Stomach smooth muscle (tissue), 2 donors: ENCODE measurements around the gene NSDHL.
"Not testable (repeated sequence)": the region's sequence is repeated elsewhere in the genome, so short reads cannot be mapped to it uniquely, and the experiment has no call there.

Source experiments
- H3K27ac ChIP-seq: one replicate; pipeline ENCODE4 v1.7.0; 2013; ENCODE audit warnings: mild to moderate bottlenecking, low read length, inconsistent platforms
- H3K27me3 ChIP-seq, 2 donors: one replicate each; pipeline ENCODE4 v1.7.0; 2013; ENCODE audit warnings: low read length in 2 of 2; ENCODE audit not compliant: insufficient read depth in 2 of 2, control insufficient read depth in 1 of 2
- H3K36me3 ChIP-seq, 2 donors: one replicate each; pipeline ENCODE4 v1.7.0; 2013; ENCODE audit warnings: low read length in 2 of 2; ENCODE audit not compliant: control insufficient read depth in 2 of 2, insufficient read depth in 2 of 2
- H3K4me1 ChIP-seq: one replicate; pipeline ENCODE4 v1.7.0; 2013; ENCODE audit warnings: low read length; ENCODE audit not compliant: control insufficient read depth, insufficient read depth
- H3K4me3 ChIP-seq, 2 donors: one replicate each; pipeline ENCODE4 v1.7.0; 2013; ENCODE audit warnings: low read length in 2 of 2
- H3K9ac ChIP-seq, 2 donors: one replicate each; pipeline ENCODE4 v1.7.0; 2013; ENCODE audit warnings: low read length in 2 of 2, mild to moderate bottlenecking in 1 of 2
- H3K9me3 ChIP-seq, 2 donors: one replicate each; pipeline ENCODE4 v1.7.0; 2013; ENCODE audit warnings: low read length in 2 of 2; ENCODE audit not compliant: control insufficient read depth in 2 of 2
- donor health status: healthy.
- donor health status: Pancreatic carcinoma.

NSDHL gene

DNA sequence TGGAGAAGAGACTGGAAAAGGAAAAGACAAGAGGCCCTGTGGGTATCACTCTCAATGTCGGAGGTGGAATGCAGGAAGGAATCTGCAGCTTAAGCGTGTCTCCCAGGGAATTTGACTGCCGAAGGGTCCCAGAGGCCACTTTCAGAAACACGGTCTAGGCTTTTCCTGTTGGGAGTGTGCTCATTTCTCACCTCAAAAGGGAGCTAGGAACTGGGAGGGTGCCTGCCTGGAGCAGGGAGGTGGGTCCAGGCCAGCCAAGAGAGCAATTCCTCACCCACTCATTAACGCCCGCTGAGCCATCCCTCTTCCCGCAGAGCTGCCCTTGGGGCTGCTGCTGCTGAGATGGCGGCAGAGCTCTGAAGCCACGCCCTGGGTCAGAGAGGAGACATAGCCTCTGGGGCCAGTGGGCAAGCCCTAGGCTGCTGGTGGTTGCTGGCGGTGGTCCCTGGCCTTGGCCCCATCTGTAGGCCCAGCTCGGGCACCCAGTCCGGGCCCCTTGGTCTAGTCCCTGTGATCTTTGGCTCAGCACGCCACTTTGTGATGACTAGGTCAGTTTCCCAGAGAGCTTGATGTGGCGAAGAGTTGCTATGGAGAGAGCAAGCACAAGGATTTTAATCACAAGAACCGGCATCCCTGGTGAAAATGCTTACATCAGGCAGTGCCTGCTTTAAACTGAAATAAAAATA, 71.1 kb downstream of the NSDHL start:
- Histone ChIP-seq H3K27ac (no peak overlapping the region), H3K4me3 (no peak overlapping the region)

DNA sequence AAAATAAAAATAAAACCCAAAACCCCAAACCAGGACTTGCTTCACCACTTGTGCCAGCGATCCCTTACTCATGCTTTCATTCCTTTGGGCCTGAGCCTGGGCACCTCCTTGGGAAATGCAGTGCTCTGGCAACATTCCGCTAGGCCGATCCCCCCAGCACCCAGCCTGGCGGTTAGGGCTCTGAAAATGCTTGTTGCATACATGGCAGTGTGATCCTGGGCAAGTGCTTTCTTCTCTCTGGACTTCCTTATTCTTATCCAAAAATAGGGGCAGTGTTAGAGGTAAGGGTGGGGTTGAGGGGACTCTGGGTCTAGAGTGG, 71.6 kb downstream of the NSDHL start:
- no peaks in the 10 kb centered on the region for H3K36me3 ChIP-seq

More for the DNA sequence above, 71.1 kb downstream of the NSDHL start:
- Histone ChIP-seq H3K36me3 (no peaks in the 10 kb centered on the region), H3K4me1 (no peaks in the 10 kb centered on the region), H3K9me3 (no peaks in the 10 kb centered on the region), H3K27me3 (peaks cover 4 to 44% of the 10 kb centered on the region in 2 donors), H3K9ac (no peak overlapping the region)

DNA sequence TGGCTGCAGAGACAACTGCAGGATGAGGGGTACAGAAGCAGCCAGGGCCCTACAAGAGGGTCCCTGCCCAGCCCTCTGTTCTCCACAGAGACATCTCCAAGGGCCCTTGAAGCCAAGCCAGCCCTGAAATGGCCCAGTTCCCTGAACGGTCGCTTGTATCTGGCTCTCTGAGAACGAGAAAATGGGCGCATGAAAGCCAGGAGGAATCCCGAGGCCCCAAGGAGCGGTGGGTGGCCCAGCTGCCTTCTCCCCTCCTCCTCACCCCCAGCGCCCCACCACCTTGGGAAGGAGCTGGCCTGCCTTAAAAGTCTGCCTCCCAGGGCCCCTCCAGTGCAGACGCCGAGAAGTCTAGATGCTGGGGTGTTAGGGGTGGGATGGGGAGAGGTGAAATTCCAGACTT, 72.7 kb downstream of the NSDHL start:
- no peak overlapping the region for H3K4me3 ChIP-seq
- H3K36me3 ChIP-seq: no peaks in the 10 kb centered on the region
- no peak overlapping the region for H3K9ac ChIP-seq
- no peaks in the 10 kb centered on the region for H3K9me3 ChIP-seq
- no peak overlapping the region for H3K27ac ChIP-seq
- H3K27me3 ChIP-seq: peaks cover 0 to 43% of the 10 kb centered on the region in 2 donors
- no peaks in the 10 kb centered on the region for H3K4me1 ChIP-seq

More for the DNA sequence above, 71.6 kb downstream of the NSDHL start:
- Histone ChIP-seq H3K4me1 (no peaks in the 10 kb centered on the region), H3K4me3 (no peak overlapping the region), H3K27ac (no peak overlapping the region), H3K9me3 (no peaks in the 10 kb centered on the region), H3K9ac (no peak overlapping the region), H3K27me3 (peaks cover 4 to 42% of the 10 kb centered on the region in 2 donors)

DNA sequence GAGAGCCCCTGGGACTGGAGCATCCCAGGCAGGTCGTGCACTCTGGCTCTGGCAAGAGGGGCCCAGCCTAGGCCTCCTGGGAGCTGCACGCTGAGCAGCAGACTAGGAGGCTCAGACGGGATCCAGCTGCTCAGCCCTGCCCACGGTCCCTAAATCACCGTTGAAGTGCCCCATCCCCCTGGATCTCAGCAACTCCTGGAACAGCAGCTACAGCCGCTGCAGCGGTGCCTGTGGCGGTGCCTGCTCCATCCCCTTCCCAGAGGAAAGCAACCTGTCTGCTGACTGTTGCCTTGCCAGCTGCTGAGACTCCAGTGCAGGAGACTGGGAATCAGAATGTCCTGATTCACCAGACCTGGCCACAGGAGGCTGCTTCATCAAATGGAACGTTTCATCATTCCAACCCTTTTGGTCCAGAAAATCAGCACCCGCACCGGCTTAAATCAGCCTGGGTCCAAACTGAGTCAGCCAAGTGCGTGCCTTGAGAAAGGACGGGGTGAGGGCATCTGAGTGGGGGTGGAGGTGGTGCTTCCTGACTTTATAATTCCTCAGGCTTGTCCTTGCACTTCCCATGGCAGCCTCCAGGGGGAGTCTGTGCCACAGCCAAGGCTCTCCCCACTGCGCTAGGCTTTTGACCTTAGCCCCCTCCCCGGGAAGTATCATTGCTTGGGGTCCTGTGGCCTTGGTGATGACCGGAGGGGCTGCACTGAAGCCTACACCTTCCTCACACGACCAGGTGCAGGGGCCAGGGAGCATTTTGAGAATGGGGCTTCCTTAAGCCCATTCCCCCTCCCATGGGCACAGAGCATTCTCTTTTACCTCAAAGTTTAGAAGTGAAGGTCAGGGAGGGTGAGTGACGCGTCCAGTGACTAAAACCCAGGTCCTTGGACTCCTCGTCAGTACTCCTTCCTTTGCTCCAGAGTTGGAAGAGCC, 73.6 kb downstream of the NSDHL start:
- H3K9ac ChIP-seq: no peak overlapping the region
- no peaks in the 10 kb centered on the region for H3K36me3 ChIP-seq
- H3K27me3 ChIP-seq: peaks cover 0 to 36% of the 10 kb centered on the region in 2 donors
- H3K9me3 ChIP-seq: no peaks in the 10 kb centered on the region
- no peaks in the 10 kb centered on the region for H3K4me1 ChIP-seq
- H3K4me3 ChIP-seq: no peak overlapping the region
- H3K27ac ChIP-seq: no peak overlapping the region

DNA sequence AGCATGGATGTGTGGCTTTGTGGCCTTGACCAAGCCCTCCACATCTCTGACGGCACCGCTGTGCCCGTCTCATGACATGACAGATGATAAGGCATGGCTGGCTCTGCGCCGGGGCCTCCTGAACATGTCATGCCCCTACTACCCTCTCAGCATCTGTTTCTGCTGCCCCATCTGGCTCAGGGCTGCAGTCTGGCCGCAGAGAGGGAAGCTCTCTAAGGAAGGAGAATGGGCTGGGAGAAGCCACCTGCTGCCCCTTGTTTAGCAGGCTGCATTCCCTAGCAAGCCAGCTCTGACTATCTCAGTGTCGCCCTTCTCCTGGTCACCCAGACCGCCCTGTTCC, 74.2 kb downstream of the NSDHL start:
- no peak overlapping the region for H3K4me3 ChIP-seq
- H3K9me3 ChIP-seq: no peaks in the 10 kb centered on the region
- H3K27me3 ChIP-seq: peaks cover 0 to 30% of the 10 kb centered on the region in 2 donors
- no peaks in the 10 kb centered on the region for H3K4me1 ChIP-seq
- no peaks in the 10 kb centered on the region for H3K36me3 ChIP-seq
- no peak overlapping the region for H3K27ac ChIP-seq
- H3K9ac ChIP-seq: no peak overlapping the region

DNA sequence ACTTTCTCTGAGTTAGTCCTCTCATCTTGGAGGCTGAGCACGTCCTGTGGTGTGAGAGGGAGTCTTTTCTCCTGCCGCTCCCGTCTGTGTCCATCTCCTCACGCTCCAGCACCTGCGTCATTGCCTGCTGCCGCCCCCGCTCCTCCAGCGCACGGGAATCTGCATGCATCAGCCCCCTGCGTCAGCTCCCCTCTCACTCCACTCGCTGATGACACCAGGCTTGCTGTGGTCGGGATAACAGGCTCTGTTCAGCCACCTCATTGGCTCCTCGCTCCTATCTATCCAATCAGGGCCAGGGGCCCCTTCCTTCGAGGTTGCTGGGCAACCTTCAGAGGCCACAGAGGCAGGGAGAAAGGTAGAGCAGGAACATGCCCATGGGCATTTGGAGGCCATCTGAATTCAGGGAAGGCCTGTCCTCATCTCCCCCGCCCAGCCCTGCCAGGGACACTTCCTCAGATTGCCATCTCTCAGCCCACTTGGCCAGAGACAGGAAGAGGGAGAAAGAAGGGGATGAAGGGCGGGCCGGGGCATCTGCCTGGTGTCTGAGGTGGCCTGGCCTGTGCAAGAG, 76.3 kb downstream of the NSDHL start:
- Histone ChIP-seq H3K36me3 (no peaks in the 10 kb centered on the region), H3K9me3 (no peaks in the 10 kb centered on the region), H3K27me3 (peaks cover 0 to 21% of the 10 kb centered on the region in 2 donors), H3K4me3 (no peak overlapping the region), H3K4me1 (no peaks in the 10 kb centered on the region), H3K9ac (no peak overlapping the region), H3K27ac (no peak overlapping the region)

DNA sequence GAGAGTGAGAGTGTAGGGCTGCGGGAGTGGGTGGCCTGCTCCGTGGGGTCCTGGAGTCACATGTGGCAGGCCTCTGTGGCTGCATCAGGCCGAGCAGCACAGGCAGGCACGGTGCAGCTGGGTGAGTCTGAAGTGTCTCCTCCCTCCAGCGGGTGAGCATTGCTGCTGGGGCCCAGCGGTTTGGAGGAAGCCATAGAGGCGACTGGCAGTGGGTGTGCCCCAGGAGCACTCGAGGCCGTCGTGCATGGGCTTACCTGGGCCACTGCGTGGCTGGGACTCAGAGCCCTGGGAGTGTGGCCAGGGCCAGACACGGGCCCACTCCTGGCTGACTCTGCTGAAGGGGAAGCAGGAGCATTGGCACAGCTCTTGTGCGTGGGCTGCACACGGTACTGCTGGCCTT, 77.6 kb downstream of the NSDHL start:
- Histone ChIP-seq H3K27me3 (peaks cover 0 to 19% of the 10 kb centered on the region in 2 donors), H3K4me1 (no peaks in the 10 kb centered on the region), H3K27ac (no peak overlapping the region), H3K9me3 (no peaks in the 10 kb centered on the region), H3K9ac (no peak overlapping the region), H3K36me3 (no peaks in the 10 kb centered on the region), H3K4me3 (no peak overlapping the region)

DNA sequence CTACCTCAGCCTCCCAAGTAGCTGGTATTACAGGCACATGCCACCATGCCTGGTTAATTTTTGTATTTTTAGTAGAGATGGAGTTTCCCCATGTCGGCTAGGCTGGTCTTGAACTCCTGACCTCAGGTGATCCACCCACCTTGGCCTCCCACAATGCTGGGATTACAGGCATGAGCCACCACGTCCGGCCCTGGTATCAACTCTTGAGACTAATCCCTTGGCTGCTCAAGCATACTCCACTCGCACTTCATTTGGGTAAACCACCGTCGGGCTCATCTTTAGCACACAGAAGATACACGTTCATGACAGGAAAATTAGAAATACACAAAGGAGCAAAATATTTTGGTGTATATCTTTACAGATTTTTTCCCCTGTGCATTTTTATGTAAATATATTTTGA, 79.2 kb downstream of the NSDHL start:
- not testable (repeated sequence) for H3K4me1 ChIP-seq, H3K27ac ChIP-seq, H3K36me3 ChIP-seq, H3K9me3 ChIP-seq, H3K4me3 ChIP-seq, H3K9ac ChIP-seq
- peaks cover 0 to 11% of the 10 kb centered on the region in 2 donors for H3K27me3 ChIP-seq

DNA sequence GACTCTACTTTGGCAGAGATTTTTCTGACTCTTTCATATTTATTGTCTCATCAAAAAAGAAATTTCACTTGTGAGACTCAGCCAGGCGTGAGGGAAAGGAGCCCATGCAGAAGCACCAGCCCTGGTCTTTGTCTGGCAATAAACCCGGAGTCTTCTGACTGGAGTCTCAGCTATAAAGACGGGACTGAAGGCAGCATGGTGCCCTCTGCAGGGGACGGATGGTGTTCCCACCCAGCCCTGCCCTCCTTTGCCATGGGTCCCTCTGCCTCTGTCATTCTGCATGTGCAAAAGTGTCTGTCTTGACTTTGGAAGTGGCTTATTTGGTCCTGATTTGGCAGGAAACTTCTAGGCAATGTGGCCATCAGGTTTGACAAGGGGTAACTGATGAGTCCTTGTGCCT, 81.2 kb downstream of the NSDHL start:
- H3K27me3 ChIP-seq: peaks cover 0 to 7% of the 10 kb centered on the region in 2 donors
- H3K36me3 ChIP-seq: no peaks in the 10 kb centered on the region
- H3K4me1 ChIP-seq: no peaks in the 10 kb centered on the region

DNA sequence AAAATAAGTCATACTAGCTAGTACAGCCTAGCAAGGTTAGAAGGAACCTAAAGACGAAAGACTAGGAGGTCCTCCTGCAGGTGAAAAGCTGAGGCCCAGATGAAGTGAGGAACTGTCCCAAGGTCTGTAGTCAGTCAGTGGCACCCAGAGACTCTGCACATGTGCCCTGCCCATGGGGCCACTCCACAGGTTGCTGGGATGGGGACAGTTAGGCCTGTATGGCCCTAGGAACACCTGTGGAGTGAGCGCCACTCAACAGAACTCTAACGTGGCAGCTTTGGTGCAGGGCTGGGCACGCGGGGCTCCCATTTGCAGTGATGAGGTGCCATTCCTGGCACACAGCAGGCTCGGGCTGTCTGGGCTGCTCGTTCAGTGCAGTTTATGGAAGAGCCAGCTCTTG, 81.8 kb downstream of the NSDHL start:
- Histone ChIP-seq H3K36me3 (no peaks in the 10 kb centered on the region), H3K4me3 (no peak overlapping the region), H3K27me3 (peaks cover 0 to 8% of the 10 kb centered on the region in 2 donors), H3K27ac (no peak overlapping the region), H3K9ac (no peak overlapping the region), H3K4me1 (no peaks in the 10 kb centered on the region), H3K9me3 (no peaks in the 10 kb centered on the region)

More for the DNA sequence above, 81.2 kb downstream of the NSDHL start:
- H3K4me3 ChIP-seq: no peak overlapping the region
- no peak overlapping the region for H3K27ac ChIP-seq
- no peaks in the 10 kb centered on the region for H3K9me3 ChIP-seq
- H3K9ac ChIP-seq: no peak overlapping the region
